HCT116 (cell line): ENCODE measurements around the gene SEMA7A. TPM values are rescaled to one million over a fixed set of nuclear protein-coding genes. Genes with fewer than 3 reads are reported as not detected.

Experiments
- ATAC-seq: fragments of 200-7000 bp; cut with Tn5 transposase; 2 replicates; pipeline ENCODE4 v1.9.1; 2020; ENCODE audit warnings: mild to moderate bottlenecking, moderate library complexity
- BruUV-seq: library from RNA; stranded (reverse); fragments of 400-500 nt; replicated peaks from 2 replicates; lab custom pipeline; 2021; lab: Mats Ljungman, UMichigan
- CTCF ChIA-PET: fragments of 300-600 bp; sonication (Branson Sonifier 250); formaldehyde crosslinking; loops from one replicate; lab custom pipeline; 2021; ENCODE audit warnings: antibody characterized with exemption; lab: Charles Lee
- POLR2A ChIA-PET: fragments of 300-600, 350-600 bp; sonication (Branson Sonifier 250); formaldehyde crosslinking; loops from one replicate; lab custom pipeline; 2021; ENCODE audit warnings: antibody characterized with exemption; lab: Charles Lee
- RAD21 ChIA-PET, 2 experiments: fragments of 300-600 bp; sonication (Branson Sonifier 250); formaldehyde crosslinking; loops; one replicate each; lab custom pipeline; 2023; ENCODE audit warnings: low total read pairs in 2 of 2; ENCODE audit not compliant: uncharacterized antibody in 2 of 2, unreplicated experiment in 2 of 2, low non-redundant PET in 1 of 2; lab: Charles Lee
- DNase-seq: peaks from one replicate; pipeline ENCODE4 v3.0.0-alpha.2; 2010; ENCODE audit warnings: low read depth, low spot score
- H2AFZ ChIP-seq: fragments of 200-600 bp; shearing (Covaris generic), sonication (generic); 2 replicates; pipeline ENCODE4 v1.6.1; 2017; ENCODE audit warnings: low read depth, mixed run types, mixed read lengths, antibody characterized with exemption, low read length; ENCODE audit not compliant: poor library complexity, severe bottlenecking
- H3K27ac ChIP-seq: 2 replicates; pipeline ENCODE4 v1.5.1; 2012; ENCODE audit warnings: low read depth, low read length
- H3K27me3 ChIP-seq: fragments of 200-600 bp; sonication (generic); 2 replicates; pipeline ENCODE4 v1.6.1; 2016; ENCODE audit warnings: mixed run types, low read length, mixed read lengths; ENCODE audit not compliant: insufficient read depth
- H3K36me3 ChIP-seq, 2 experiments: fragments of 200-500 bp in 1 of 2; fragments of 200-600 bp in 1 of 2; sonication (Bioruptor generic) in 1 of 2; sonication (generic) in 1 of 2; 2 replicates each; pipeline versions ENCODE4 v1.5.1 to v1.6.1; 2014 to 2016; ENCODE audit warnings: low read length in 2 of 2, inconsistent platforms in 1 of 2, mixed read lengths in 1 of 2, mixed run types in 1 of 2; ENCODE audit not compliant: insufficient read depth in 2 of 2, control insufficient read depth in 1 of 2
- H3K4me1 ChIP-seq, 2 experiments: fragments of 200-600 bp in 1 of 2; sonication (generic) in 1 of 2; 2 replicates each; pipeline versions ENCODE4 v1.5.1 to v1.6.1; 2012 to 2017; ENCODE audit warnings: low read length in 2 of 2, inconsistent platforms in 1 of 2, mild to moderate bottlenecking in 1 of 2, mixed read lengths in 1 of 2, mixed run types in 1 of 2, moderate library complexity in 1 of 2; ENCODE audit not compliant: insufficient read depth in 2 of 2, control insufficient read depth in 1 of 2
- H3K4me2 ChIP-seq: fragments of 200-600 bp; sonication (generic); 2 replicates; pipeline ENCODE4 v1.6.1; 2017; ENCODE audit warnings: mixed run types, low read length, mixed read lengths
- H3K4me3 ChIP-seq, 2 experiments: fragments of 200-600 bp in 1 of 2; sonication (generic) in 1 of 2; replicated peaks in 1 of 2; 2 replicates each; pipeline ENCODE4 v1.5.1; 2011 to 2016; ENCODE audit warnings: low read length in 2 of 2, control low read depth in 1 of 2, low read depth in 1 of 2, mild to moderate bottlenecking in 1 of 2, mixed read lengths in 1 of 2, mixed run types in 1 of 2
- H3K79me2 ChIP-seq: fragments of 200-600 bp; sonication (generic); 2 replicates; pipeline ENCODE4 v1.6.1; 2017; ENCODE audit warnings: mild to moderate bottlenecking, mixed run types, low read length, moderate library complexity, mixed read lengths; ENCODE audit not compliant: insufficient read depth
- H3K9ac ChIP-seq: fragments of 200-600 bp; sonication (generic); 2 replicates; pipeline ENCODE4 v1.6.1; 2016; ENCODE audit warnings: low read length, mixed read lengths
- H3K9me2 ChIP-seq: fragments of 200-600 bp; sonication (generic), shearing (Covaris generic); 2 replicates; pipeline ENCODE4 v1.6.1; 2017; ENCODE audit warnings: mixed run types, mild to moderate bottlenecking, moderate library complexity; ENCODE audit not compliant: insufficient read depth
- H3K9me3 ChIP-seq, 2 experiments: fragments of 200-500 bp in 1 of 2; fragments of 200-600 bp in 1 of 2; sonication (Bioruptor generic) in 1 of 2; sonication (generic) in 1 of 2; 2 replicates each; pipeline ENCODE4 v1.6.1; 2014 to 2017; ENCODE audit warnings: low read length in 2 of 2, mixed read lengths in 2 of 2, inconsistent platforms in 1 of 2, low read depth in 1 of 2, mild to moderate bottlenecking in 1 of 2, mixed run types in 1 of 2, moderate library complexity in 1 of 2; ENCODE audit not compliant: control insufficient read depth in 1 of 2, insufficient read depth in 1 of 2
- H4K20me1 ChIP-seq: fragments of 200-600 bp; sonication (generic), shearing (Covaris generic); 2 replicates; pipeline ENCODE4 v1.6.1; 2017; ENCODE audit warnings: mixed run types, mild to moderate bottlenecking, moderate library complexity; ENCODE audit not compliant: insufficient read depth
- ATF3 ChIP-seq: IDR thresholded peaks from 2 replicates; pipeline ENCODE4 v1.6.1; 2012
- CBX3 ChIP-seq: IDR thresholded peaks from 2 replicates; pipeline ENCODE4 v1.6.1; 2012; ENCODE audit warnings: low read depth
- CEBPB ChIP-seq: IDR thresholded peaks from 2 replicates; pipeline ENCODE4 v1.6.1; 2012; ENCODE audit warnings: low read depth
- EGR1 ChIP-seq: IDR thresholded peaks from 2 replicates; pipeline ENCODE4 v1.6.1; 2012; ENCODE audit warnings: low read depth
- ELF1 ChIP-seq: IDR thresholded peaks from 2 replicates; pipeline ENCODE4 v1.6.1; 2012; ENCODE audit warnings: low read depth, borderline replicate concordance
- FOSL1 ChIP-seq: IDR thresholded peaks from 2 replicates; pipeline ENCODE4 v1.6.1; 2012; ENCODE audit warnings: low read depth
- JUND ChIP-seq: IDR thresholded peaks from 2 replicates; pipeline ENCODE4 v1.6.1; 2012
- POLR2A ChIP-seq: IDR thresholded peaks from 2 replicates; pipeline ENCODE4 v1.7.0; 2011; ENCODE audit warnings: borderline replicate concordance; ENCODE audit not compliant: insufficient read depth, insufficient read length; ENCODE audit errors: extremely low read depth
- POLR2AphosphoS5 ChIP-seq: IDR thresholded peaks from 2 replicates; pipeline ENCODE4 v1.6.1; 2011; ENCODE audit warnings: mild to moderate bottlenecking, low read depth, low read length, moderate library complexity
- RAD21 ChIP-seq: IDR thresholded peaks from 2 replicates; pipeline ENCODE4 v1.6.1; 2012; ENCODE audit warnings: low read depth, mild to moderate bottlenecking
- REST ChIP-seq: IDR thresholded peaks from 2 replicates; pipeline ENCODE4 v1.6.1; 2012; ENCODE audit warnings: low read depth
- SIN3A ChIP-seq: IDR thresholded peaks from 2 replicates; pipeline ENCODE4 v1.6.1; 2012; ENCODE audit warnings: low read depth
- SP1 ChIP-seq: IDR thresholded peaks from 2 replicates; pipeline ENCODE4 v1.6.1; 2012; ENCODE audit warnings: low read depth
- YY1 ChIP-seq: IDR thresholded peaks from 2 replicates; pipeline ENCODE4 v1.6.1; 2011; ENCODE audit warnings: low read length, low read depth, moderate library complexity, mild to moderate bottlenecking; ENCODE audit not compliant: insufficient replicate concordance; ENCODE audit errors: extremely low read depth
- ZBTB33 ChIP-seq: IDR thresholded peaks from 2 replicates; pipeline ENCODE4 v1.6.1; 2011; ENCODE audit warnings: mild to moderate bottlenecking, low read length, moderate library complexity; ENCODE audit not compliant: insufficient replicate concordance; ENCODE audit errors: extremely low read depth
- ZFX ChIP-seq: fragments of 450-650 bp; IDR thresholded peaks from 2 replicates; pipeline ENCODE4 v1.6.1; 2017
- ZNF274 ChIP-seq: fragments of 200-500 bp; sonication (Bioruptor generic); IDR thresholded peaks from 2 replicates; pipeline ENCODE4 v1.6.1; 2014; ENCODE audit warnings: mild to moderate bottlenecking, low read depth, low read length, inconsistent platforms
- intact Hi-C: fragments of 100-400 bp; cut with micrococcal nuclease; formaldehyde crosslinking; loops from 2 replicates; pipeline ENCODE4 v1.10.0; 2022
- total RNA-seq: library from RNA; stranded (reverse); gene quantifications from one replicate; pipeline ENCODE4 v1.2.1, GENCODE V29; 2021; ENCODE audit not compliant: unreplicated experiment

The SEMA7A gene
- total RNA-seq, 1 experiment from 2014 or later = 13.8 TPM

GRCh38 chr15:74400915-74401757, 32.6 kb downstream of the SEMA7A start:
- ATAC-seq = peak; percentile 41
- H3K9me3 ChIP-seq = no peaks in the 10 kb centered on the region
- no peak overlapping the region for H2AFZ ChIP-seq
- peaks cover 54 to 81% of the 10 kb centered on the region in 2 experiments for H3K4me1 ChIP-seq
- TF ChIP-seq CEBPB = no peak
- TF ChIP-seq CBX3 = no peak
- TF ChIP-seq ATF3 = no peak
- TF ChIP-seq EGR1 = no peak
- TF ChIP-seq POLR2AphosphoS5 = no peak
- TF ChIP-seq JUND = no peak
- TF ChIP-seq SP1 = no peak
- TF ChIP-seq RAD21 = no peak
- TF ChIP-seq ZNF274 = no peak
- TF ChIP-seq POLR2A = no peak
- no peak for TF ChIP-seq ZFX
- no peak for TF ChIP-seq FOSL1
- TF ChIP-seq REST = no peak
- no peak for TF ChIP-seq ZBTB33
- TF ChIP-seq YY1 = no peak
- no peak for TF ChIP-seq SIN3A
- TF ChIP-seq ELF1 = no peak
- TF ChIP-seq, all 23 proteins: peak for 0
- BruUV-seq = no TSS peak
- Histone ChIP-seq H3K27me3 (no peaks in the 10 kb centered on the region), H3K4me2 (peak overlapping the region; percentile 79), H3K36me3 (no peaks in the 10 kb centered on the region), H3K79me2 (no peaks in the 10 kb centered on the region), H3K27ac (peak overlapping the region; percentile 40), H3K9ac (peak overlapping the region; percentile 61), H4K20me1 (no peaks in the 10 kb centered on the region), H3K9me2 (no peaks in the 10 kb centered on the region), H3K4me3 (peak overlapping the region; percentile 21 to 49)
- ChIA-PET POLR2A (interaction anchor here (0.7 to 1.5 kb wide), 3 partner anchors 16 to 23 kb away, joined by 4 to 6 read pairs (median 4); no protein-coding TSS in a partner anchor), RAD21 (no interaction called here), CTCF (interaction anchor here (0.7 to 1.1 kb wide), 3 partner anchors 19 to 37 kb away, joined by 3 read pairs; no protein-coding TSS in a partner anchor)
- DNase-seq = no peak
- intact Hi-C loops = no loop called here
